ENCODE measurements around the gene BDH1. TPM values are rescaled to one million over a fixed set of nuclear protein-coding genes. Genes with fewer than 3 reads are reported as not detected.

The BDH1 gene
- total RNA-seq, 1 donor from 2014 or later, result 14.1 TPM

- H3K4me3 ChIP-seq (ENCODE audit: low read depth, low read length), result no peak overlapping the region
- H3K36me3 ChIP-seq (ENCODE audit: control insufficient read depth, insufficient read depth, low read length), result no peaks in the 10 kb centered on the region
- H3K27me3 ChIP-seq (ENCODE audit: control insufficient read depth, insufficient read depth, low read length), result no peaks in the 10 kb centered on the region
- DNase-seq (ENCODE audit: low read depth), result no peak
- TF ChIP-seq CTCF (IDR thresholded peaks at IDR 0.05; ENCODE audit: insufficient read depth, low read length, poor library complexity, severe bottlenecking), result no peak
Measured at GRCh38 chr3:197584733-197585132, 29.0 kb upstream of the BDH1 start.

GRCh38 chr3:197583371-197583770, 27.6 kb upstream of the BDH1 start:
- Histone ChIP-seq H3K27me3 (ENCODE audit: control insufficient read depth, insufficient read depth, low read length) (no peaks in the 10 kb centered on the region), H3K4me3 (ENCODE audit: low read depth, low read length) (no peak overlapping the region), H3K36me3 (ENCODE audit: control insufficient read depth, insufficient read depth, low read length) (no peaks in the 10 kb centered on the region)
- no peak for TF ChIP-seq CTCF (IDR thresholded peaks at IDR 0.05; ENCODE audit: insufficient read depth, low read length, poor library complexity, severe bottlenecking)
- no peak for DNase-seq (ENCODE audit: low read depth)

GRCh38 chr3:197580253-197580691, 24.5 kb upstream of the BDH1 start:
- H3K36me3 ChIP-seq (ENCODE audit: control insufficient read depth, insufficient read depth, low read length), result no peaks in the 10 kb centered on the region
- TF ChIP-seq CTCF (IDR thresholded peaks at IDR 0.05; ENCODE audit: insufficient read depth, low read length, poor library complexity, severe bottlenecking), result no peak
- H3K4me3 ChIP-seq (ENCODE audit: low read depth, low read length), result no peak overlapping the region
- no peak for DNase-seq (ENCODE audit: low read depth)
- H3K27me3 ChIP-seq (ENCODE audit: control insufficient read depth, insufficient read depth, low read length), result no peaks in the 10 kb centered on the region

- Histone ChIP-seq H3K27me3 (ENCODE audit: control insufficient read depth, insufficient read depth, low read length) (no peaks in the 10 kb centered on the region), H3K4me3 (ENCODE audit: low read depth, low read length) (no peak overlapping the region), H3K36me3 (ENCODE audit: control insufficient read depth, insufficient read depth, low read length) (no peaks in the 10 kb centered on the region)
- TF ChIP-seq CTCF (IDR thresholded peaks at IDR 0.05; ENCODE audit: insufficient read depth, low read length, poor library complexity, severe bottlenecking), result no peak
- DNase-seq (ENCODE audit: low read depth), result no peak
Measured at GRCh38 chr3:197578376-197578775, 22.6 kb upstream of the BDH1 start.

- Histone ChIP-seq H3K27me3 (ENCODE audit: control insufficient read depth, insufficient read depth, low read length) (no peaks in the 10 kb centered on the region), H3K36me3 (ENCODE audit: control insufficient read depth, insufficient read depth, low read length) (no peaks in the 10 kb centered on the region), H3K4me3 (ENCODE audit: low read depth, low read length) (no peak overlapping the region)
- DNase-seq (ENCODE audit: low read depth), result no peak
- no peak for TF ChIP-seq CTCF (IDR thresholded peaks at IDR 0.05; ENCODE audit: insufficient read depth, low read length, poor library complexity, severe bottlenecking)
Measured at GRCh38 chr3:197577366-197578074, 21.8 kb upstream of the BDH1 start.

- H3K4me3 ChIP-seq (ENCODE audit: low read depth, low read length), result no peak overlapping the region
- no peaks in the 10 kb centered on the region for H3K27me3 ChIP-seq (ENCODE audit: control insufficient read depth, insufficient read depth, low read length)
- H3K36me3 ChIP-seq (ENCODE audit: control insufficient read depth, insufficient read depth, low read length), result no peaks in the 10 kb centered on the region
- DNase-seq (ENCODE audit: low read depth), result no peak
- no peak for TF ChIP-seq CTCF (IDR thresholded peaks at IDR 0.05; ENCODE audit: insufficient read depth, low read length, poor library complexity, severe bottlenecking)
Measured at GRCh38 chr3:197576838-197577237, 21.1 kb upstream of the BDH1 start.

Measured in kidney epithelial cell (primary cell).